ENCODE data around the gene FAM3D.
A peak's percentile ranks its signal among the peaks of the same experiment; 100 is the strongest.

FAM3D gene

DNA sequence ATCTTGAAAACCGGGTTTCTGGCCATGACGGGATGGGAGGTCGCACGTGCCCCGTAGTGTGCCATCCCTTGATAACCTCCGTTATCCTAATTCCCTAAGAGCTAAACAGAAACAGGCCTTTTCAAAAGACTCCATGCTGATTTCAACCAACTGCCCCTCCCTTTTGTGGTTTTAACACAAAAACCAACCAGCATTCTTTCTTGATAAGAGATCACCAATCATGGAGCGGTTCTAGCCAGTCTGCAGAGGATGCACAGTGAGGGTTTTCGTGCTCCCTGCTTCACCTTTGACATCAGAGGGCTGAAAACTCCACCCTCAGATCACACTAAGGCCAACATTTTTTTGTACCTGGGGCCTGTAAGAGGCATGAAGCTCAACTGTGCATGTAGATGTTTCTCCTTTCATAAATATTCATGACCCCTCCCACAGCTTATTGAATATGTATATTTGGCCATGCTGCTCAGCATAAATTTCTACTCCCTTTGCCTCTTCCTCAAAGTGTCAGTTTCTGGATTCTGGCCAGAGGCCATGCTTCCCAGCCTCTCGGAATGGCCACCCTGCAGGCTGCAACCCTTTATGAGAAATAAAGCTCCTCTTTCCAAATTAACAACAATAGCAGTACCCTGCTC lies 41.3 kb downstream of the FAM3D start:
- peak; percentile 10 for DNase-seq

DNA sequence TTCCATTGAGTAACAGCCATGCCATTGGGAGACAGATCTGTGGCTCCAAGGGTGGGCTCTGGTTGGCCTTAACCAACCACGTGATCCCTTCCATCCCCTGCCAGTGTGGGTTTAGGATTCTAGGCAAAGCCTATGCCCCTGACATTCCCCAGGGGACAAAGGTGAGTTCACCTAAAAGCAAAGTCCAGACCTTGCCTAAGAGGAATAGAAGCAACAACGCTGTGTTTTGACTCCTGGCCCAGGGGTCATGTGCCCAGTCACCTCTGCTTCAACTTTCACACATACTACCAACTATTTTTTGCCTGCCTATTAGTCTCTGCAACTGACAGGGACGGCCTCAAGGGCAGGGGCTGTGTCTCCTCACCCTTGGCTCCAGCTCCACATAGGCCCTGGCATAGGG lies 42.0 kb downstream of the FAM3D start:
- DNase-seq: no peak

DNA sequence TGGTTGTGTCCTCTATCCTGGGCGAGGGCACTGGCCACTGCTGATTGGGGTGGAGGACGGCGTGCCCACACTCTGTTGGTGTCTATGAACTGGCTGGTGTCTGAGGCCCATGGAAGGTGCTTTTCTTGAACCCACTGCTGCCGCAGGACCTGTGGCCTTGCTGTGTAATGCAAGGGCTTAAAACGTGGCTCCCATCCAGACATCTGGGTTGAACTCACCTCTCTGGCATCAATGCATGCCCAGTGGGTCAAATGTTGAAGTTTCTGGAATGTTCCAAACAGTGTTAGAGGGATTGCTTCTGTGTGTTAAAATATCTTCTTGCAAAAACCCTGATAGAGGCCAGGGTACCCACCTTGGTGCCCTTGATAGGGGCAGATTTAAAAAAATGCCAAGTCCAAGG lies 42.6 kb downstream of the FAM3D start:
- DNase-seq: no peak

DNA sequence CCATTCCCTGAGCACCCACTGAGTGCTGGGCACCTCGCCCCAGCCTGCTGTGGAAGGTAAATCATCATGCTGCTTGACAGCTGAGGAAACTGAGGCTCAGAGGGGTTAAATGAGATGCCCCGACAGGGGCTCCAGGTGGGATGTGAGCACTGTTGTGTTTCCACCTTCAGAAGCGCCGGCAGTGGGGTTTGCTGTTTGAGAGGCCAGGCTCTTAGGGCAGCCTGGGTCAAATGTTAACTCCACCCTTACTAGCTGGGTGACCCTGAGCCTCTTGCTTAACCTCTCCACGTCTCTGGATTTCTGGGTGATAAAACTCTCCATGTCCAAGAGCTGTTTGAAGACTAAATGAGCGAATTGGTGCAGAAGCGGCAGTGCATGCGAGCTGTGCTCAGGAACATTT lies 43.1 kb downstream of the FAM3D start:
- no peak for DNase-seq

DNA sequence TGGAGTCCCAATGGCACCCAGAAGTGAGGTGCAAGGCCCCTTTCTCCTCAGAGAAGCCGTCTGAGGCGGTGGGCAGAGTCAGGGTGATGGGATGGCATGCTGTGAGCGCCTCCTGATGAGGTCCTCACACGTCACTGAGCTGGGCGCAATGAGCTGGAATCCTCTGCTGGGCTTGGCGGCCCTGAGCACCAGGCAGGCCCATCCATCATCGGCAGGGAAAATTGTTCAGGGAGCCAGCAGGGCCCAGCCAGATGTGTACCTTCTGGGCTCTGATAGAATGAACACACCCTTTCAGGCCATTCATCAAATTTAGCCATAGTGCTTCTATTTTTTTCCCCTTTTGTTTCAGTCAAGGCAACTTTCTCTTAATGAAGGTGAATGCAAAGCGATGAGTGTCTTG lies 43.7 kb downstream of the FAM3D start:
- DNase-seq: no peak

DNA sequence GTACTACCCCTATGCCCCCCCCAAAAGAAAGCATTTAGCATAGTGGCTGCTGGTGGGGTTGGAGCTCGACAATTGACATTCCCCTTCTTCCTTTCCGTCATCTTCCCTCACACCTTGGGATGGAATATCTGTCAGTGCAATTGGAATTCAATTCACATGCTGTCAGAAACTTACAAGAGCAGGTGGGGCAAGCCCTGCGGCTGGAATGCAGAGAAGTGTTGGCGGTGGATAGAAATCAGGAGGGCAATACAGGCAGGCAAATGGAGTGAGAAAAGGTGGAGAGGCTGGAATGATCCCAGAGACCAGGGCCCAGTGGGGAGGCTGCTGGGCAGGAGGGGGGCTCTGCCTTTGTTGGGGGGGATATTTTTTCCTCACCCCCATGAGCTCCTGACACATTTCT lies 44.1 kb downstream of the FAM3D start:
- DNase-seq: no peak

DNA sequence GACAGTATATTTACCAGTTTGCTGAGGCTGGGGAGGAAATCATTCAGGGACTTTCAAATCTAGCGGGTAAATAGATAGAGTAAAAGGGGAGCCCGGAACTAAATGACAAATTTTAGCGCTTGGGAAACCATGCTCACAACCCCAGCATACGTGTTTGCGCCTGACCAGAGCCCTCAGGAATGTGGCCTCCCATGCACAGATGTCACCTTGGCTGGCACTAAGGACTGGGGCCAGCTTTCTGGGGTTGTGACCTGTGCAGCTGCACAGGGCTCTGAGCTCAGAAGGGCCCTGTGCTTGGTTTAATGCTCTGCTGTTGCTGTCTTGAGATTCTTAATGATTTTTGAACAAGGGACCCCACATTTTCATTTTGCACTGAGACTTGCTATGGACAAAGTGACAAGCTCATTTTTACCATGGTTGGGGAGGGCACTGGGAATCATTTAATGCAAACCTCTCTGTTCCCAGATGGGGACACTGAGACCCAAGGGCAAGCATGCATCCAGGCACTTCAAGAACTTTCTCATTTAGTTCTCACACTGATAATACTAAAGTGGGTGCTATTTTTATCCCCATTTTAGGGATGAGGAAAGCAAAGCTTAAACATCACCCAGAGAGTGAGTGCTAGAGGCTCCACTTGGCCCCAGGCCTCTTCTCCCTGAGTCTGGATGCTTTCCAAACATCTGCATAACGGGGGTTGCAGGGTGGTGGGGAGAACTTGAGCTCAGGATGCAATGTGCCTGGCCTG lies 45.3 kb downstream of the FAM3D start:
- DNase-seq: no peak

DNA sequence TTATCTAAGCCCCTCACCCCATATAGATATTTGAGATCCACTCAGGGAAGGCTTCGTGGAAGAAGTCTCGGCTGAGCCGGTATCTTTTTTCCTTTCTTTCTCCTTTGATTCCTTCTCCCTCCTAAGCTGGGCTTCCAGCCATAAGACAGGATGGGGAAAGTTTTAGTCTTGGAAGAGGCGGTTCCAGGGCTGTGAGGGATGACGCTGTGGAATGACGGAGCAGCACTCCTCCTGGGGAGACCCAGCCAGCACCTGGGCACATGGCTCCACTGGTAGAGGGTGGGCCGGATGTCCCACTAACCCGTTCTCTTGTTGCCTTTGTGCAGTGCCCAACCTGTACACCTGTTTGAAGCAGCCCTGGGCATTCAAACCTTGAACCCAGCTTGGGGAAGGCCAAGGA lies 46.2 kb downstream of the FAM3D start:
- DNase-seq: no peak

DNA sequence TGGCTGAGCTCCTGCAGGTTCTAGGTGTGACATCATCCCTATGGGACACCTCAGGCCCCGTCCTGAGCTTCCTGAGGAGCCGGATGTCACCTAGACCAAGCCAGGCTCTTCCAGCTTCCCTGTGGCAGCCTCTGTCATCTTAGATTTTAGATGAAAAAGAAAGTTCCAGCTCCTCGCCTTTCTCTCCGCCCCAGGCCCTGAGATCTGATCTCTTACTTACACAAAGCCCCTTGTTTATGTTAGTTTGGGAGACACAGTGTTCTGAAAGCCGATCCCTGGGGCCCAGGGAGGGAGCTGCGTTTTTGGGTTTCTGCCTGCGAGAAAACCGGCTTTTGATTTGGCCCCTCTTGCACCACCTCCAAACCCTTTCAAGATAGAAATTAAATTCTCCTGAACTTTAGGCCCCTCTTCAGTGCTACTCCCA lies 49.2 kb downstream of the FAM3D start:
- DNase-seq: no peak

DNA sequence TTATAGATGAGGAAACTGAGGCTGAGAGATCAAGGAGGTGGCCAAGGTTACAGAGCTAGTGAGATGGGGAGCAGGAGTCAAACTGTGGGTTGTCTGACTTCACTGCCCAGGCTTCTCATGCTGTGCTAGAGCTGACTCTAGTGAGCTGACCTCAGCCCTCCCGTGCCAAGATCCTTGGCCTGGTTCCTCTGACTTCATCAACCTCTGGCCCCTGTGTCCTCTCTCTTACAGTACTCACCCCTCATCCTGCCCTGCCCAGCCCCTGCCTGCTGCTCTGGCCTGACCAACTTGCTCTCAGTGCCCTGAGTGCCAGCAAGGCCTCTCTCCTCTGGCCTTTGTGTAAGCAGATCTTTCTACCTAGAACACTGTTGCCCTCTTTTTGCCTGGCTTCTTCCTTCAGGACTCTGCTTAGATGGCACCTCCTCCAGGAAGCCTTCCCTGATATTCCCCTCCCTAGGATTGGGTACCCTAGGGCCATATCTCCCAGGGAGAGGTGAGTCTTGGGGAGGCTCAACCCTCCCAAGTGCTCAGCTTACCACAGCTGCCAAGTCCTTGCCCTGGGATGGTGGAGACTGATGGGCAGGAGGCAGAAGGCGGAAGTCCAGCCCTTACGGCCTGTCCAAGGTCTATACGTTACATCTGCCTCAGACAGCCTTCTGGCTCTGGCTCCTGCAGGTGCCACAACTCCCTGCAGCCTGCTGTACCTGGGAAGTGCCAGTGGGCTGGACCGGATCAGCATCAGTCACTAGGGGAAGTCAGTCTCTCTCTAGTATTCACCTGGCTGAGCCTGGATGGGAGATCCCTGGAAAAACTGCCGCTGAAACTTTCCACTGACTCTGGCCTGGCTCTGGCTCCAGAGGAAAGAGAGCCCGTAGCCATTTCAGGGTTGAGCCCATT lies 53.1 kb downstream of the FAM3D start:
- DNase-seq: no peak

DNA sequence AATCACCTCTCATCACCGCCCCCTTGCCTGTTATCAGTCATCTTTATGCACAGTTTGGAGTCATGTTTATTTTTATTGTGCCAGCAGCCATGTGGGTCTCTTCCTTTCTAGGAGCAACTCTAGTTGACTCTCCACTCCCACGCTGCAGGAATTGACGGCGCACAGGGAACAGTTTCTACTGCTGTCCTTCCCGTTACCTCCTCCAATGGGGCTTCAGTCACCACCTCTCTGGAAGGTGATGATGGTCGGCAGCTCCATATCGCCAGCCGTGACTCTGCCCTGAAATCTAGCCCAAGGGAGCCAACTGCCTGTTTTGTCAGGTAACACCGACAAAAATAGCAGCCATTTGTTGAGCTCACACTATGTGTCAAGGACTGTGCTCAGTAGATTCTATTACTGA lies 53.7 kb downstream of the FAM3D start:
- DNase-seq: no peak

DNA sequence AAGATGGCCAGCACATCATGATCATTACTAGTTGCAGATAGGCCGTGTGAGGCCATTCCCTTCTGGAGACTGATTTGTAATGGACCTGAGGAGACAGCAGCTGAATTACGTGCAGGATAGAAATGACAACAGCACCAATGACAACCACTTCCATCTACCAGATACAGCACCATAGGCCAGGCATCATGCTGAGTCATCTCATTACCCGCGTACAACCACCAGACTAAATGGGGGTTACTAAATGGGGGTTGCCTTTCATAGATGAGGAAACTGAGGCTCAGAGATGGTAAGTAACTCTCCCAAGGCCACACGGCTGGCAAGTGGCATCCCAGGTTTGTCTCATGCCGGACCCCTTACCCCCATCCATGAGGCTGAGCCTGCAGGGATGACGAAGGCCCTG lies 56.6 kb downstream of the FAM3D start:
- DNase-seq: no peak

DNA sequence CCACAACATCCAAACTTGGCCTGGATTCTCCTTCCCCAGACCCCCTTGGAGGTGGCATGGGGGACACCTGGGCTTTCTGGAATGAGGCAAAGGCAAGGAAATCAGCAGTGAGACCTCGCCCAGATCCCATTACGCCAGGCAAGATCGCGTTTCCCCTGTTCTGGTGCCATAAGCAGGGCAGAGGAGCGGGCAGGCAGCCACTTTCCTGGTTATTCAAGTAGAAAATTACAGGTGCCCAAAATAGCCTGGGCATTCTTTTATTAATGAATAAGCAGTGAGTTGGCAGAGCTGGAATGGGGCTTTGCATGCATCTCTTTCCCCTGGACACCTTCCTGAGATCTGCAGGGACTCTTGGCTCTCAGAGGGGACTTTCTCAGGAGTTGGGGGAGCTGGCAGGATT lies 57.9 kb downstream of the FAM3D start:
- no peak for DNase-seq

DNA sequence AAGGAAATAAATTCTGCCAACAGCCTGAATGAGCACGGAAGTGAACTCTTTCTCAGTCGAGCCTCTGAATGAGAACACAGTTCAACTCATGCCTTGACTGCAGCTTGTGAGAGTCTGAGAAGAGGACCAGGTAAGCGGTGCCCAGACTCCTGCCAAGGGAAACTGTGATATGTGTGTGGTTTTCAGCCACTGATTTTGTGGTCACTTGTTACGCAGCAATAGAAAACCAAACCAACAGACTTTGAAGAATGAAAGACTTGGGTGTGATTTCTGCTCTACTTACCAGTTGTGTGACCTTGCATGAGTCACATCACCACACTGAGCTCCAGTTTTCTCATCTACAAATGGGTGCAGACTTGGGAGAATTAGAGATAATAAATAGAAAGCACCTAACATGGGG lies 58.8 kb downstream of the FAM3D start:
- no peak for DNase-seq

DNA sequence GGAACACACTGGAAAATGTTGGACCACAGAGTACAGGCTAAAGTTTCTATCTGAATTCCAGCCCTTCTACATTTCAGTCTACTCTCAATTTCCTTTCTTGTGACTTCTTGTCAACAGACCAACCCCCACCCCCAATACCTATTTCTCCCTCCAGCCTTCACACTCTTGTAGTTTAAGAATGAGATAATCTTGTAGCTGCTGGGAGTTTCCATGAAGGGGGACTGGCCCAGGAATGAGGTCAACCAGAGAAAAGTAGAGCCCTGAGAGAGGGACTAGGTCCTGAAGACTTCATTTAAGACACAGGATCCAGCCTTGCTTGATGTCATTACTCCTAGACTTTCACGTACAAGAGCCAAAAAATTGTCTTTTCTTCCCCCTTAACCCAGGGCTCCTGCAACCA lies 59.9 kb downstream of the FAM3D start:
- no peak for DNase-seq

DNA sequence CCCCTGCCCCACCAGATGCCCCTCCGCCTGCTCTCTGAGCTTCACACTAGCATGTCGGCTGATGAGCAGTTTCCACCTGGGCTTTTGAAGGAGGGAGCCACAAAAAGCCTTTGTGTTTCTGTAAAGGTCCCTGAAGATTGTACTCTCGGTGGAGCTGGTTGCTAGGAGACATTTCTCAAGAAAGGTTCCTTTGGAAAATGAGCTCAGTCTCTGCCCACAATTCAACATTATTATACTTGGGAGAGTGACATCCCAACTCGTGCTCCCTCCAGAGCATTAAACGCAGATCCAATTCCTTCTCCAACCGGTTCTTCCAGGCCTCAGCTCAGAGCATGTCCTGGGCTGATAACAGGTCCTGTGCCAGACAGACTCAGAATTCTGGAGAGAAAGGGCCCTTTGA lies 62.5 kb downstream of the FAM3D start:
- DNase-seq: no peak

DNA sequence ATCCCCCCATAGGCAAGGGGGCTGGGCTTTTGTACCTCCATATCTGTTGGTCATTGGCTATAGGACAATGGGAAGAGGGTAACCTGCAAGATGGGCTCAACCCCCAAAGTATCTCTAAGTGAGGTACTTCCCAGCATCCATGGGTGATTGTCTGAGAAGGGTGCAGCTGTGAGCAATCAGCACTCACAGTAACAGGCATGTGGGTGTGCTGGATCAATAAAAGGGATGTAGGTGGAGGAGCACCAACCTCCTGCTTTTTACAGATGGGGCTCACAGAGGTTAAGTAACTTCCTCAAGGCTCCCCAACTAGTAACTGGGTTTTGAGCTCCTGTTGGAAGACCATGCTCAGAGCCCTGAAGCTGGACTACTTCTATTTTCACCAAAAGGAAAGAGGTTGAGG lies 63.0 kb downstream of the FAM3D start:
- DNase-seq: no peak

DNA sequence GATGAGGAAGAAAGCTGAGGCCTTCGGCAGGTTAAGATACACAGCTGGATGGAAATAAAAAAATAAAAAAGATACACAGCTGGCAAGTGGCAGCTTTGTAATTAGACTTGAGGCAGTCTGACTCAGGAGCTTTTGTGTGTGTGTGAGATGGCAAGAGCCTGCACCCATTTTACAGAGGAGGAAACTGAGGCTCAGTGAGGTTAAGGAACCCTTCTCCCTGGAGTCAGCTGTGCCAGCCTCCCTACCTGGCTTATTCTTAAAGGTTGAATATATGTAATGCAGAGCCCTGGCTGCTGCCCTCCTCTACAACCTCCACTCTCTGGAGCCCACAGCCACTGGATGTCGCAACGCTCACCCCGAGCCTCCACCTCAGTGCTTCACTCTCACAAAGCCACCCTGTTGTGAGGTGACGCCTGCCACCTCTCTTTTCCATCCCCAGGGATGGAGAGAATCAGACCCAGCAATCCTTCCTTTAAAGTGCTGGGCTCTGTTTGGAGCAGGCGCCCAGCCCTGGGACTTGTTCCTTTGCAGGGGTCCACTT lies 68.7 kb downstream of the FAM3D start:
- no peak for DNase-seq

DNA sequence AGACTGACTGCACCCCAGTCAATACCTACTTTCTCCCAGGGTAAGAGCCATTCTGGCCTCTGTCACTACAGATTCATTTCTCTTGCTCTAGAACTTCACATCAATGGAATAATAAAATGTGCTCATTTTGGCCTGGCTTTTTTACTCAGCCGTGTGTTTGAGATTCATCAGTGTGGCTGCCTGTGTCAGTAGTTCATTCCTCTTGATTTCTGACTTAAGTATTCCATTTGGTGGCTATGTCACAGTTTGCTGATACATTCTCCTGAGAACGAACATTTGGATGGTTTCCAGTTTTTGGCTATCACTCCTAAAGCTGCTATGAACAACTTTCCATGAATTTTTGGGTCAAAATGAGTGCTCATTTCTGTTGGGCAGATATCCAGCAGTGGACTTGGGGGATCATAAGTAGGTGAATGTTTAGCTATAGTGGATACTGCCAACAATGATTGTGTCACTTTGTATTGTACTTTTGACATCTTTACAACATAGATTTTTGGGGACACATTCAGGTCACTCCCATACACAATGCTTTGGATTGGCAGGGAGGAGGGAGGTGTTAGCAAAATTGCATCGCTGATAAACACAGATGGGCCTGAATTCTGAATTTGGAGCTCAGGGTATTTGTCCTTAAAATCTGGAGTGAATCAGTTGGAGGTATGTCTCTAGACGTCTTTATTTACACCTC lies 69.6 kb downstream of the FAM3D start:
- no peak for DNase-seq

DNA sequence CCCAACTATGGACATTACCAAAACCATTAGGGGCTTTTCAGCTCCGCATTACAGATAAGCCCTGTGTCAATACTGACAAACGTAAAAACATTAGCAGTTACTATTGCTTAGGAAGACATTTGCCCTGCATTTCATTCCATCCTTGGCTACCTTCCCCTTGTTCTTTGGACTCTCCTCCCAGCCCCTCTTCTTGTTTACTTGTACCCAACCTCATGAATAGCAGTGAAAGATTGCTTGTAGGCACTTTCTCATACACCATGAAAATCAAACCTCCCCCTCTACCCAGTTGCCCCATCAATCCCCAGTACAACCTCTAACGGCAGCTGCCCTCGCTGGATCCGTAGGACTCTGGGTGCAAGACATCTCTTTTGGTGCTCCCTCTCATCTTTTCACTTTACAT lies 72.5 kb downstream of the FAM3D start:
- DNase-seq: no peak

DNA sequence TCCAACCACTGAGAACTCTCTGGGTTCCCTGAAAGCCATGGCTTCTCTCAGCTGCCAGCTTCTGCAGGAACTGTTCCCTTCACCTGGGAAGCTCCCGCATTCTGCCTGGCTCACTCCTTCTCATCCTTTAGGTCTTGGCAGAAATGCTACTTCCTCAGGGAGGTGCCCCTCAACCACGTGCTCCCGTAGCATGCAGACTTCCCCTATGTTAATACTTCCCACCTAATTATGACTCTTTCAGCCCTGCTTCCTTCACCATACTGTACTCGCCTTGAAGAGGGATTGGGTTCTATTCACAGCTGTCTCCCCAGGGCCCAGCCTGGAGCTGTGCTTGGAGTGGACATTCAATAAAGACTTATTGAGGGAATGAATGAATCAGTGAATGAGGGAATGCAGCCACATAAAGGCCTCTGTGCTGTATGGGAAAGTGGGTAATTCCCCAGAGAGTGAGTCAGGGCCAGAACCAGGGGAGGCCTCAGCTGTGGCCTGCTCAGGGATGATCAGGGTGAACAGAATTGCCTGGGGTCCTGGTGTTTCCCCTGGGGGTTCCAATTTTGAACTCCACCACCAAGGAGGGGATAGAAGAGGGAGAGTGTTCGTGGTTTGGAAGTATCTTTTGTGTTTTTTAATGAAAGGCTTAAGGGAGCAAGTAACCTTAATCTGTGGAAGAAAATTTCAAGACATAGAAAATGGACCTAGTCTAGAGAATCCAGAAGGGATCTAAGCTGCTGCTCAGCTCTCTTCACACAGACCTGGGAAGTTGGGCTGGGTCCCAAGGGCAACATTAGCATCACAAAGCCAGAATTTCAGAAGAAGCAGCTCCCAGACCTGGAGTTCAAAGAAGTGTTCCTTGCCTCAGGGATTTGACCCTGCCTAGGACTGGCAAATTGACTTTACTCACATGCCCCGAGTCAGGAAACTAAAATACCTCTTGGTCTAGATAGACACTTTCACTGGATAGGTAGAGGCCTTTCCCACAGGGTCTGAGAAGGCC lies 74.8 kb downstream of the FAM3D start:
- DNase-seq: no peak

All from hematopoietic multipotent progenitor cell treated with erythropoietin and hydrocortisone succinate and interleukin-3 and kit ligand, for 8 days (in vitro differentiated cells).